Right cardiac atrium (tissue), 5 donors: Measurements from ENCODE around the gene ERV3-1. TPM values are rescaled to one million over a fixed set of nuclear protein-coding genes. Genes with fewer than 3 reads are reported as not detected.

Experiments
- ATAC-seq, 2 donors: fragments of 200-7000 bp; cut with Tn5 transposase; one replicate each; pipeline versions ENCODE4 v1.8.0 to v1.9.1; 2020; ENCODE audit warnings: moderate library complexity in 2 of 2, mild to moderate bottlenecking in 1 of 2
- DNase-seq, 3 donors: peaks; one replicate each; pipeline ENCODE4 v3.0.0-alpha.2; 2020
- H3K27ac ChIP-seq: one replicate; pipeline ENCODE4 v1.5.1; 2013; ENCODE audit warnings: mild to moderate bottlenecking, low read length, control low read depth, moderate library complexity
- H3K27me3 ChIP-seq: one replicate; pipeline ENCODE4 v1.6.1; 2013; ENCODE audit not compliant: control insufficient read depth, insufficient read depth
- H3K4me1 ChIP-seq: one replicate; pipeline ENCODE4 v1.6.1; 2013; ENCODE audit warnings: low read length; ENCODE audit not compliant: control insufficient read depth, insufficient read depth
- H3K4me3 ChIP-seq: one replicate; pipeline ENCODE4 v1.5.1; 2013; ENCODE audit warnings: low read length, control low read depth
- H3K9me3 ChIP-seq: one replicate; pipeline ENCODE4 v1.6.1; 2013; ENCODE audit warnings: low read length; ENCODE audit not compliant: control insufficient read depth
- WGBS: extraction: QIAGEN DNeasy Blood & Tissue Kit; methylation state at CpG from one replicate; pipeline ENCODE4 v1.1.7; 2013; 5-methylcytosine and 5-hydroxymethylcytosine counted together
- intact Hi-C, 4 donors: fragments of 100-400 bp; cut with DNase I; formaldehyde crosslinking; loops; one replicate each; pipeline versions ENCODE4 v1.11.0 to v1.14.0; 2022 to 2023
- polyA plus RNA-seq: library from polyadenylated mRNA; stranded (reverse); fragments of 200-250 nt; gene quantifications from one replicate; pipeline ENCODE4 v1.2.3, GENCODE V29; 2013
- total RNA-seq, 4 donors: library from RNA; stranded (reverse); fragmentation: NEBNext Ultra II Directional; extraction: Animal tissue kit (Norgen Biotek cat#: 25700); gene quantifications; one replicate each; pipeline ENCODE4 v1.2.1, GENCODE V29; 2021
- donor health status: healthy with polysubstance abuse.
- donor health status: DM: no; HTN: yes; CAD: no.
- donor health status: DM: no; HTN: no; CAD: no.
- donor health status: DM: no; HTN: yes; CAD: no; lungs with severe emphysema.
- donor health status: DM: yes; HTN: yes; CAD: no.

ERV3-1 gene
- total and polyA plus RNA-seq, 5 donors = 4.0 to 11.8 (median 7.6) TPM

GRCh38 chr7:64999165-65000004 is 7.1 kb downstream of the ERV3-1 start:
- DNase-seq (peak in 1 of 3 donors; percentile 51), ATAC-seq (peak; percentile 38 to 70)
- WGBS = 77% methylated on average over 11 of the region's 11 CpGs
- peaks cover 2% of the 10 kb centered on the region for H3K4me1 ChIP-seq
- intact Hi-C loops = no loop called here
- no peak overlapping the region for H3K27ac ChIP-seq
- no peak overlapping the region for H3K4me3 ChIP-seq
- no peaks in the 10 kb centered on the region for H3K9me3 ChIP-seq
- no peaks in the 10 kb centered on the region for H3K27me3 ChIP-seq

GRCh38 chr7:64998865-64999164 is 7.7 kb downstream of the ERV3-1 start:
- intact Hi-C loops = no loop called here
- DNase-seq (no peak), ATAC-seq (no peak)
- Histone ChIP-seq H3K9me3 (no peaks in the 10 kb centered on the region), H3K27ac (no peak overlapping the region), H3K4me3 (no peak overlapping the region), H3K27me3 (no peaks in the 10 kb centered on the region), H3K4me1 (peaks cover 2% of the 10 kb centered on the region)
- WGBS = 96% methylated on average over 7 of the region's 7 CpGs

- DNase-seq (no peak), ATAC-seq (peak; percentile 22 to 32)
- peaks cover 2% of the 10 kb centered on the region for H3K9me3 ChIP-seq
- H3K4me3 ChIP-seq = no peak overlapping the region
- intact Hi-C loops = no loop called here
- 74% methylated on average over 8 of the region's 8 CpGs for WGBS
- no peaks in the 10 kb centered on the region for H3K27me3 ChIP-seq
- H3K4me1 ChIP-seq = peaks cover 2% of the 10 kb centered on the region
- H3K27ac ChIP-seq = peak overlapping the region; percentile 5
Observed at GRCh38 chr7:64997927-64998391, 8.5 kb downstream of the ERV3-1 start.

GRCh38 chr7:64997164-64997908 is 9.2 kb downstream of the ERV3-1 start:
- no peak for DNase-seq
- H3K27ac ChIP-seq = no peak overlapping the region
- ATAC-seq = peak in 1 of 2 donors; percentile 4
- WGBS = 91% methylated on average over 12 of the region's 12 CpGs
- peaks cover 2% of the 10 kb centered on the region for H3K9me3 ChIP-seq
- no peak overlapping the region for H3K4me3 ChIP-seq
- H3K4me1 ChIP-seq = peaks cover 2% of the 10 kb centered on the region
- H3K27me3 ChIP-seq = no peaks in the 10 kb centered on the region
- intact Hi-C loops = no loop called here

- intact Hi-C loops = no loop called here
- H3K4me1 ChIP-seq = peaks cover 2% of the 10 kb centered on the region
- WGBS = 98% methylated on average over 2 of the region's 2 CpGs
- peaks cover 2% of the 10 kb centered on the region for H3K9me3 ChIP-seq
- H3K27ac ChIP-seq = no peak overlapping the region
- no peak for DNase-seq
- ATAC-seq = no peak
- H3K27me3 ChIP-seq = no peaks in the 10 kb centered on the region
- no peak overlapping the region for H3K4me3 ChIP-seq
Observed at GRCh38 chr7:64996305-64996704, 10.2 kb downstream of the ERV3-1 start.

- 98% methylated on average over 7 of the region's 7 CpGs for WGBS
- H3K27ac ChIP-seq = no peak overlapping the region
- H3K4me3 ChIP-seq = no peak overlapping the region
- intact Hi-C loops = no loop called here
- peaks cover 2% of the 10 kb centered on the region for H3K9me3 ChIP-seq
- DNase-seq (no peak), ATAC-seq (no peak)
- no peaks in the 10 kb centered on the region for H3K27me3 ChIP-seq
- H3K4me1 ChIP-seq = peaks cover 2% of the 10 kb centered on the region
Observed at GRCh38 chr7:64993901-64994300, 12.6 kb downstream of the ERV3-1 start.

- Histone ChIP-seq H3K4me3 (no peak overlapping the region), H3K4me1 (peaks cover 2% of the 10 kb centered on the region), H3K9me3 (peaks cover 2% of the 10 kb centered on the region), H3K27ac (no peak overlapping the region), H3K27me3 (no peaks in the 10 kb centered on the region)
- 88% methylated on average over 5 of the region's 5 CpGs for WGBS
- no peak for DNase-seq
- intact Hi-C loops = no loop called here
- no peak for ATAC-seq
Observed at GRCh38 chr7:64992971-64993370, 13.5 kb downstream of the ERV3-1 start.

- 83% methylated on average over 4 of the region's 4 CpGs for WGBS
- H3K27ac ChIP-seq = no peak within 1 kb of the TSS
- DNase-seq = no peak
- intact Hi-C loops = no loop called here
- H3K27me3 ChIP-seq = no peaks in the 10 kb centered on the region
- no peaks in the 10 kb centered on the region for H3K4me1 ChIP-seq
- ATAC-seq = no peak
- H3K9me3 ChIP-seq = peaks cover 2% of the 10 kb centered on the region
- H3K4me3 ChIP-seq = no peak within 1 kb of the TSS
Observed at GRCh38 chr7:64990936-64991335, 15.6 kb downstream of the ERV3-1 start, which contains the start of gene ZNF117. Gene ZNF117, minus strand, starts transcription at chr7:64991036.

GRCh38 chr7:64990216-64990615 is 16.3 kb downstream of the ERV3-1 start:
- intact Hi-C loops = no loop called here
- WGBS = 97% methylated on average over 7 of the region's 7 CpGs
- ATAC-seq (no peak), DNase-seq (no peak)
- H3K9me3 ChIP-seq = peaks cover 2% of the 10 kb centered on the region
- H3K27me3 ChIP-seq = no peaks in the 10 kb centered on the region
- H3K4me3 ChIP-seq = no peak overlapping the region
- H3K27ac ChIP-seq = no peak overlapping the region
- H3K4me1 ChIP-seq = no peaks in the 10 kb centered on the region

GRCh38 chr7:64978497-64979203 is 27.8 kb downstream of the ERV3-1 start:
- intact Hi-C loops = no loop called here
- no peak overlapping the region for H3K4me3 ChIP-seq
- 99% methylated on average over 5 of the region's 5 CpGs for WGBS
- H3K4me1 ChIP-seq = no peaks in the 10 kb centered on the region
- H3K27me3 ChIP-seq = no peaks in the 10 kb centered on the region
- H3K9me3 ChIP-seq = no peaks in the 10 kb centered on the region
- ATAC-seq = no peak
- no peak overlapping the region for H3K27ac ChIP-seq
- no peak for DNase-seq

GRCh38 chr7:64965594-64965993 is 40.9 kb downstream of the ERV3-1 start:
- H3K9me3 ChIP-seq = no peaks in the 10 kb centered on the region
- no peaks in the 10 kb centered on the region for H3K4me1 ChIP-seq
- H3K4me3 ChIP-seq = no peak overlapping the region
- no peaks in the 10 kb centered on the region for H3K27me3 ChIP-seq
- DNase-seq (no peak), ATAC-seq (no peak)
- intact Hi-C loops = no loop called here
- H3K27ac ChIP-seq = no peak overlapping the region
